Activated naive CD4-positive, alpha-beta T cell treated with anti-CD3 and anti-CD28 coated beads, Interleukin-2, amount 50 U/mL, for 72 hours (primary cell): ENCODE results near the gene HOXB7. TPM values are rescaled to one million over a fixed set of nuclear protein-coding genes. Genes with fewer than 3 reads are reported as not detected.

Experiments used
- ATAC-seq, 2 donors: fragments of 150-1000 bp; cut with Tn5 transposase; 2 replicates each; pipeline ENCODE4 v1.10.0; 2021; ENCODE audit warnings: mild to moderate bottlenecking in 2 of 2, moderate library complexity in 2 of 2
- DNase-seq, 2 donors: peaks; one replicate each; pipeline ENCODE4 v3.0.0; 2021 to 2022; ENCODE audit warnings: low spot score in 2 of 2
- H3K27ac Mint-ChIP-seq, 2 donors: one replicate each; pipeline ENCODE4 v1.8.0; 2022; ENCODE audit warnings: mild to moderate bottlenecking in 2 of 2, mixed read lengths in 2 of 2
- H3K36me3 Mint-ChIP-seq, 2 donors: one replicate each; pipeline ENCODE4 v1.8.0; 2022; ENCODE audit warnings: mixed read lengths in 2 of 2
- H3K9me3 Mint-ChIP-seq, 2 donors: one replicate each; pipeline ENCODE4 v1.8.0; 2022; ENCODE audit warnings: mixed read lengths in 2 of 2
- total RNA-seq, 2 donors: library from RNA; stranded (reverse); gene quantifications; one replicate each; pipeline ENCODE4 v1.2.3, GENCODE V29; 2022

The HOXB7 gene
- total RNA-seq, 2 donors from 2014 or later: 1.1 TPM; not detected in 1

DNA sequence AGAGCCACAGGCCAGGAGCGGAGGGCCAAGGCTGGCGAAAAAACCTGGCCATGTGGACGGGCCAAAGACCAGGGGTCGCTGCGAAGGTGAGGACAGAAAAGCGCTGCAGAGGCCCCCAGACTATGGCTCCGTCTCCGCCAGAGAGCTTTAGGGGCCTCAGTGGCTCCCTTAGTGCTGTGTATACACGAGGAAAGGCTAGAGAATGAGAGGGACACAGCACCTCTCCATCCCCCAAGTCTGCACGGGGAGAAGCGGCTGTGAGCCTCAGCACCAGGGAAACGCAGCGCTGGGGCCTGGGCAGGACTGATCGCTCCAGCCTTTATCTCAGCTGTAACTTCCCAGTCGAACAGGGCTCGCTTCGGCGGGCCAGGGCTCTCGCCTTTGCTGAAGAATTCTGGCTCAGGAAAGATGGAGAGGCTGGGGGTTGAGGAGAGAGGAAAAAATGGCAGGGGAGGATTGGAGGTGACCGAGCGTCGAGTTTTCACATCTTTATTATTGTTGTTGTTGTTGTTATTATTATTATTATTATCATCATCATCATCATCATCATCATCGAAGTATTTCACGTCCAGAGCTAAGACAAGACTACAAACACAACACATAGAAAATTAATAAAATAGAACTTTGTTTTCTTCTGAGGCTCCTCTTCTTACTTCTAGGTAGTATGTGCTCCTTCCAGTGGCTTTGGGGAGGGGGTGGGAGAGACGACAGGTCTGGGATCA, 15.4 kb downstream of the HOXB7 start:
- no peak overlapping the region for H3K27ac Mint-ChIP-seq
- no peak for DNase-seq
- peaks cover 0 to 4% of the 10 kb centered on the region in 2 donors for H3K36me3 Mint-ChIP-seq
- H3K9me3 Mint-ChIP-seq: no peaks in the 10 kb centered on the region
- ATAC-seq: no peak

DNA sequence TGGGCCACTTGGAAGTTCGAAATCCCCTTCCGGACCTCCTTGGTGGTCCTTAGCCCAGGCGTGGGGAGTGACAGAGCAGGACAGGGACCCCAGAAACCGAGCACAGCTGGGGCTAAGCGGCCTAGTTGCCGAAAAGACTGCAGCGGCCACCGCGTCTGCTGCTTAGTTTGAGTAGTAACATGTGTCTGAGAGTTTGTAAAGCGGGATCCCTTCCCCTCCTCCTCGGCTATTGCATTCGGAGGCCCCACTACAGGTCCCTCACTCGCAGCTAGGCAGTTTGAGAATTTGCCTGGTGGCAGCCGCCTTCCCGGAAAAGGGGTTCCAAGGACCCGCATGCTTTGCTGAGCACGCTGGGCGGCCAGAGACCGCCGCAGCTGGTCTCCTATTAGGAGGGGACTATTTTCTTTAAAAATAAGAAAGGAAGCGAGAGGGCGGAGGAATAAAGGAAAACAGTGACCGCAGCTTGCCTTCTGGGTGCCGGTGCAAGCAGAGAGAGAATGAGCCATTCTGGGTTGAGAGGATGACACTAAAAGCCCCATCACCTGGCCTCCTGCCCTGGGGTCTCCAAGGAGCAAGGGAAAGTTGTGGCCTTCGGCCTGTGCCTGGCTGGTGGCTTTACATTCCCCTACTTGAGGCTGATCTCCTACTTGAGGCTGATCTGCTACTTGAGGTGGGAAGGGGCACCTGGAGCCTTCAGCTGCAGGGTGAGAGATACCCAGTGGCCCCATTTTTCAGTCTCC, 16.1 kb downstream of the HOXB7 start:
- no peak for ATAC-seq
- no peak overlapping the region for H3K27ac Mint-ChIP-seq
- no peak for DNase-seq
- H3K36me3 Mint-ChIP-seq: peaks cover 0 to 4% of the 10 kb centered on the region in 2 donors
- no peaks in the 10 kb centered on the region for H3K9me3 Mint-ChIP-seq

- DNase-seq (peak; percentile 72 to 95), ATAC-seq (peak; percentile 65 to 66)
- H3K9me3 Mint-ChIP-seq: no peaks in the 10 kb centered on the region
- H3K27ac Mint-ChIP-seq: no peak overlapping the region
- peaks cover 0 to 4% of the 10 kb centered on the region in 2 donors for H3K36me3 Mint-ChIP-seq
Observed at GRCh38 chr17:48593840-48594537, 16.8 kb downstream of the HOXB7 start.

- DNase-seq: no peak
- Mint-ChIP-seq H3K9me3 (no peaks in the 10 kb centered on the region), H3K36me3 (peaks cover 0 to 4% of the 10 kb centered on the region in 2 donors), H3K27ac (no peak within 1 kb of the TSS)
- ATAC-seq: peak; percentile 32 to 42
Observed at GRCh38 chr17:48593126-48593829, 17.5 kb downstream of the HOXB7 start, which contains the start of gene HOXB5. HOXB5 (minus strand) TSS chr17:48593779; CDS start chr17:48593682, 97 bp downstream.

- Mint-ChIP-seq H3K27ac (no peak overlapping the region), H3K9me3 (no peaks in the 10 kb centered on the region), H3K36me3 (peaks cover 0 to 4% of the 10 kb centered on the region in 2 donors)
- no peak for DNase-seq
- peak in 1 of 2 donors; percentile 35 for ATAC-seq
Observed at GRCh38 chr17:48592577-48592976, 18.2 kb downstream of the HOXB7 start.

DNA sequence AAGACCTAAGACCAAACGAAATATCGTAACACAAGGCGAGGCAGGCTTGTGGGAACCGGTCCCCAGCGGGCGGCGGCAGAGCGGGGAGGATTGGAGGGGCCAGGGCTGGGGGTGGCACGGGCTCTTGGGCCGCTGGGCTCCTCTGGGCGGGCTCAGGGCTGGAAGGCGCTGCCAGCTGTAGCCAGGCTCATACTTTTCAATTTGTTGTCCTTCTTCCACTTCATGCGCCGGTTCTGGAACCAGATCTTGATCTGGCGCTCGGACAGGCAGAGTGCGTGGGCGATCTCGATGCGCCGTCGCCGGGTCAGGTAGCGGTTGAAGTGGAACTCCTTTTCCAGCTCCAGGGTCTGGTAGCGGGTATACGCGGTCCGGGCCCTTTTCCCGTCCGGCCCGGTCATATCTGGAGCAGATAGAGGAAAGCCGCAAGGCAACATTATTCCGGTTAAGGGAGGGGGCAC, 18.7 kb downstream of the HOXB7 start:
- Mint-ChIP-seq H3K36me3 (peaks cover 0 to 4% of the 10 kb centered on the region in 2 donors), H3K9me3 (no peaks in the 10 kb centered on the region), H3K27ac (no peak overlapping the region)
- ATAC-seq (no peak), DNase-seq (no peak)

GRCh38 chr17:48591255-48592056, 19.4 kb downstream of the HOXB7 start:
- no peak overlapping the region for H3K27ac Mint-ChIP-seq
- DNase-seq (no peak), ATAC-seq (no peak)
- no peaks in the 10 kb centered on the region for H3K9me3 Mint-ChIP-seq
- H3K36me3 Mint-ChIP-seq: peaks cover 0 to 4% of the 10 kb centered on the region in 2 donors

GRCh38 chr17:48590607-48591161, 20.1 kb downstream of the HOXB7 start:
- Mint-ChIP-seq H3K36me3 (peaks cover 4% of the 10 kb centered on the region in 2 donors), H3K27ac (no peak overlapping the region), H3K9me3 (no peaks in the 10 kb centered on the region)
- no peak for ATAC-seq
- DNase-seq: no peak

- Mint-ChIP-seq H3K27ac (no peak within 1 kb of the TSS), H3K36me3 (peaks cover 0 to 4% of the 10 kb centered on the region in 2 donors), H3K9me3 (no peaks in the 10 kb centered on the region)
- DNase-seq (no peak), ATAC-seq (no peak)
Observed at GRCh38 chr17:48589831-48590606, 20.8 kb downstream of the HOXB7 start, which contains the start of gene HOXB3. HOXB3 (minus strand) TSS chr17:48590241; CDS start chr17:48552474, 37,767 bp downstream.

GRCh38 chr17:48589060-48589830, 21.6 kb downstream of the HOXB7 start:
- DNase-seq (no peak), ATAC-seq (no peak)
- Mint-ChIP-seq H3K27ac (no peak overlapping the region), H3K36me3 (peaks cover 0 to 4% of the 10 kb centered on the region in 2 donors), H3K9me3 (no peaks in the 10 kb centered on the region)

DNA sequence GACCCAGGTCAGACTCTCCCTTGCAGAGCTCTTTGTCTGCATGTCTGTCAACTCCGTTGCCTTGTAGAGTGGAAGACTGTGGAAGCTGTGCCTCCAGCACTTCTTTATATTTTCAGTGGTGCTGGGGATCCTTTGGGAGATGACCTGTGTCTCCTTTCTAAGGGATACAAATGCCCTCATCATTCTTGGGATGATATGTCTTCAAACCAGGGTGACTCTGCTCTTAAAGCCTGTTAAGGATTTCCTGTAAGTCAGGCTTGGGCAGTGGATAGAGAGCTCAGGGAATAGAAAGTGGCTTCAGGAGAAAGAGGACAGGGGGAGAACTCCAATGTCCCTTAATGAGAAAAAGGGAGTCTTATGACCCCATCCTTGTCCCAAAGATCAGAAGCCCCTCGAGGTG, 22.3 kb downstream of the HOXB7 start:
- Mint-ChIP-seq H3K36me3 (peaks cover 0 to 4% of the 10 kb centered on the region in 2 donors), H3K9me3 (no peaks in the 10 kb centered on the region), H3K27ac (no peak overlapping the region)
- ATAC-seq (no peak), DNase-seq (no peak)

DNA sequence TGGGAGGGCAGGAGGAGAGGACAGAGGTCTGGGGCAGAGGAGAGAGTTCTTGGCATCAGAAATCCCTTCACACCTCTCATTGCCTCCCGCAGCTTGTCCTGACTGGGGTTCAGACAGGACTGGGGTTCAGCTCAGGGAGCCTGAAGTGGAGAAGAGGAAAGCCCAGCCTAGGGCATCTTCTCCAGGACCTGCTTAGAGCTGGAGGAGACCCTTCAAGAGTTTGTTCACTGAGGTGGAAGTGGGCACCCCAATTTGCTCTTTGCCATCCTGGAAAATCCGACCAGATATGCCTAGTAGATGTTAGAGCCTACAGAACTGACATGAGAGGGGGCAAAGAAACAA, 22.8 kb downstream of the HOXB7 start:
- DNase-seq: no peak
- no peaks in the 10 kb centered on the region for H3K9me3 Mint-ChIP-seq
- ATAC-seq: no peak
- H3K27ac Mint-ChIP-seq: no peak overlapping the region
- H3K36me3 Mint-ChIP-seq: peaks cover 0 to 4% of the 10 kb centered on the region in 2 donors

- ATAC-seq: no peak
- H3K36me3 Mint-ChIP-seq: peaks cover 0 to 4% of the 10 kb centered on the region in 2 donors
- no peaks in the 10 kb centered on the region for H3K9me3 Mint-ChIP-seq
- DNase-seq: no peak
- no peak overlapping the region for H3K27ac Mint-ChIP-seq
Observed at GRCh38 chr17:48587276-48588073, 23.3 kb downstream of the HOXB7 start.
